ENCODE data around the gene LFNG. TPM values are rescaled to one million over a fixed set of nuclear protein-coding genes. Genes with fewer than 3 reads are reported as not detected.
A peak's percentile ranks its signal among the peaks of the same experiment; 100 is the strongest.

Gene LFNG
- total RNA-seq, 1 donor from 2014 or later, result 75.5 TPM

DNA sequence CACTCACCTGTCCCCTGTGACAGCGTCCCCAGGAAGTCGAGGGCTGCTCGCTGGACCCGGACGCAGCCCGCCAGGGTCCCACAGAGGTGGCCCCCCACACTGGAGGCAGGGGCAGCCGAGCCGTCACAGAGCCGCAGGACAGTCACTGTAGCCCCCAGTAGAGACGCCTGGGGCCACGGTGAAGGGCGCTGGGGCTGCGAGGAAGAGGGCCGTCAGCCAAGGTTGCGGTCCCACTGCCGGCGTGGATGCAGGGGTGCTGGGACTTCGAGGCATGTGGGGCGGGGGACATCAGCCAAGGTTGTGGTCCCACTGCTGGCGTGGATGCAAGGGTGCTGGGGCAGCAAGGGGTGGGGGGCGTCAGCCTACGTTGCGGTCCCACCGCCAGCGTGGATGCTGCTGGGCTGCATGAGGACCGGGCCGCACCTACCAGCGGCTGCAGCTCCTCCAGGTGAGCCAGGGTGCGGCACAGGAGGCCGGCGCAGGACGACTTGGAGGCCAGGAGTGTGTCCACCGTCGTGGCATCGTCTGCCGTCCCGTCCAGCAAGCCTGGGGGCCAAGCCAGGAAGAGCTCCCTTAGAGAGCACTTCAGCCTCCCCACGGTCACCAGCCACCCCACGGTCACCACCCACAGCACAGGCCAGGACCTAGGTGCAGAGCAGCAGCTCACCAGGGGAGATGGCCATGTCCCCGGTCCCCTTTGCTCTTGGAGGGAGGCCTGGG is 21.9 kb downstream of the LFNG start:
- H3K27me3 Mint-ChIP-seq (ENCODE audit: unreplicated experiment), result peaks cover 5% of the 10 kb centered on the region
- no peaks in the 10 kb centered on the region for H3K36me3 Mint-ChIP-seq (ENCODE audit: unreplicated experiment)
- no peak overlapping the region for H3K4me3 Mint-ChIP-seq (ENCODE audit: unreplicated experiment)
- H3K9me3 Mint-ChIP-seq (ENCODE audit: unreplicated experiment), result peaks cover 4% of the 10 kb centered on the region
- no peak overlapping the region for H3K27ac Mint-ChIP-seq (ENCODE audit: unreplicated experiment)
- H3K4me1 Mint-ChIP-seq (ENCODE audit: low read depth, unreplicated experiment), result no peaks in the 10 kb centered on the region
- TF ChIP-seq, protein P1, sequence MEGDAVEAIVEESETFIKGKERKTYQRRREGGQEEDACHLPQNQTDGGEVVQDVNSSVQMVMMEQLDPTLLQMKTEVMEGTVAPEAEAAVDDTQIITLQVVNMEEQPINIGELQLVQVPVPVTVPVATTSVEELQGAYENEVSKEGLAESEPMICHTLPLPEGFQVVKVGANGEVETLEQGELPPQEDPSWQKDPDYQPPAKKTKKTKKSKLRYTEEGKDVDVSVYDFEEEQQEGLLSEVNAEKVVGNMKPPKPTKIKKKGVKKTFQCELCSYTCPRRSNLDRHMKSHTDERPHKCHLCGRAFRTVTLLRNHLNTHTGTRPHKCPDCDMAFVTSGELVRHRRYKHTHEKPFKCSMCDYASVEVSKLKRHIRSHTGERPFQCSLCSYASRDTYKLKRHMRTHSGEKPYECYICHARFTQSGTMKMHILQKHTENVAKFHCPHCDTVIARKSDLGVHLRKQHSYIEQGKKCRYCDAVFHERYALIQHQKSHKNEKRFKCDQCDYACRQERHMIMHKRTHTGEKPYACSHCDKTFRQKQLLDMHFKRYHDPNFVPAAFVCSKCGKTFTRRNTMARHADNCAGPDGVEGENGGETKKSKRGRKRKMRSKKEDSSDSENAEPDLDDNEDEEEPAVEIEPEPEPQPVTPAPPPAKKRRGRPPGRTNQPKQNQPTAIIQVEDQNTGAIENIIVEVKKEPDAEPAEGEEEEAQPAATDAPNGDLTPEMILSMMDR (IDR thresholded peaks at IDR 0.05; ENCODE audit: partially characterized antibody, unreplicated experiment), result no peak
- DNase-seq, result peak; percentile 32

DNA sequence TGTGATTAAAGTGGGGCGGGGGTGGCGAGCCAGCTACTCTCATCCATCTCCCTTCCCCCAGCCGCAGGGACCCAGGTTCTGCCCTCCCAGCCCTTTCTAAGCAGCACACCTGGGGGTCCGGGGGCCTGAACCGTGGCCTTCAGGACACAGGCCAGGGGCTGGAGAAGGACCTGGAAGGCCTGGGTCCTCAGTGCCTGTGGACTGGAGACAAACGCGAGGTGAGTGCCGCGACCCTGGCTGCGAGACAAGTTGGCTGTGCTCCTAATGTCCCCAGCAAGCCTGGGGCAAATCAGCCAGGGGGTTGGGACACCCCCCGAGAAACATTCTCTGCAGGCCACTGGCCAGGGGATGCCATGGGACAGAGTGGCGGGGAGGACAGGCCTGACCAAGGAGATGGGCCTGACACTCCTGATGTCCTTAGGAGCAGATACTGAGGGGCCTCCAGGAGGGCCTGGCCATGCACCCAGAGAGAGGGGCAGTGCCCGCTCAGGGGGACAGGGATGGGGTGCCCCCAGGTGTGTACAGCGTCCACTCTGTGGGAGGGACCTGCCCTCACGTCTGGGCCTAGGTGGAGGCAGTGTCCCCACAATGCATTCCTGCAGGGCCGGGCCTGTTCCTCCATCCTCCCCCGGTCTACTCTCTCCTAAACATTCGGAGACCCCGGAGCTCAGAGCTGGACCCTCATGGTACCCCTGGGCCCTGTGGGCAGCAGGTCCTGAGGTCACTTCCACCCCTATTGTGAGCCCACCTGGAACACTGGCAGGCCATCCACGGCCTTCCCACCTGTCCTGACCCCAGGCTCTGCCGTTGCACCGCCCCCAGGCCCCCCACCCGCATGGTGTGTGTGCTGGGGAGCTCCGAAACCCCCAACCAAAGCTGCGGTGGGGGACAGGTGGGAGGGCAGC is 22.7 kb downstream of the LFNG start:
- Mint-ChIP-seq H3K27ac (ENCODE audit: unreplicated experiment) (no peak overlapping the region), H3K4me1 (ENCODE audit: low read depth, unreplicated experiment) (no peaks in the 10 kb centered on the region), H3K36me3 (ENCODE audit: unreplicated experiment) (no peaks in the 10 kb centered on the region), H3K4me3 (ENCODE audit: unreplicated experiment) (no peak overlapping the region), H3K9me3 (ENCODE audit: unreplicated experiment) (peaks cover 4% of the 10 kb centered on the region), H3K27me3 (ENCODE audit: unreplicated experiment) (peaks cover 5% of the 10 kb centered on the region)
- peak; percentile 28 for DNase-seq
- TF ChIP-seq, protein P1 (IDR thresholded peaks at IDR 0.05; ENCODE audit: partially characterized antibody, unreplicated experiment), result no peak

DNA sequence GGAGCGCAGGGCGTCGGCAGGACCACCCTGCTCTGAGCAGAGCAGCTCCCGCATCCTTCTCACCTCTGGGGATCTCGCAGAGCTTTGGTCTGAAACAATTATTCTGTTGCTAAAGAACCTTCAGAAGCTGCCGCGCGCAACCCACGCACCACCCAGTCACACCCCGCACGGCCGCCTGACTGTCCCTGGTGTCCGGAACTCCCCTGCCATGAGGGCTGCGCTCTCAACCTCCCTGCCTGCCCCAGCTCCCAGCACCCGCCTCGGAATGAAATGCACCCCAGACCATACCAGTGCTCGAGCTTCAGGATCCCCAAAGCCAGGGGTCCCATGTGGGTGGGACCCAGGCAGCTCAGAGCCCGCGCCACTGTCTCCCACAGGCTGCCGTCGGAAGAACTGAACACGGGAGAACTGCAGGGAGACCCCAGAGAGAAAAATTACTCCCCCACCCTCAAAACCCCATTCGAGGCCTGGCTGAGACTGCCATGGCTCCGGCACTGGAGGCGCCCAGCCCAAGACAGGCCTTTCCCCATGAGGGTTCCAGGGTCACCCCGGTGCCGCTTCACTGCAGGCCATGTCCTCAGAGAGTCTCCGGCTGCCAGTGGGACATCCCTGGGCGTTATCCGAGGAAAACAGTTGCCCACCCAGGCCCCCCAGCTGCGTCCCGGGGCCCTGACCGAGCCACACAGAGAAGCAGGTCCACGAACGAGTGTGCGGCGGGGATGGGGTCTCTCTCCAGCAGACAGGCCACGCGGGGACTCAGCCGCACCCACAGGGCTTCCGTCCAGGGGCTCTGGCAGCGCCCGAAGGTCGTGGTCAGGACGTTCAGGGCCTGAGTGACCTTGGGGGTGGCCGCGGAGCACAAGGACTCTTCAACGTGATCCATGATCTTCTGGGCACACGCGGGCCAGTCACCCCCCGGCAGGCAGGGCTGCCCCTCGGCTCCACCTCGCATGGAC is 23.6 kb downstream of the LFNG start:
- DNase-seq, result peak; percentile 17
- no peak overlapping the region for H3K4me3 Mint-ChIP-seq (ENCODE audit: unreplicated experiment)
- peaks cover 2% of the 10 kb centered on the region for H3K27me3 Mint-ChIP-seq (ENCODE audit: unreplicated experiment)
- no peaks in the 10 kb centered on the region for H3K4me1 Mint-ChIP-seq (ENCODE audit: low read depth, unreplicated experiment)
- H3K9me3 Mint-ChIP-seq (ENCODE audit: unreplicated experiment), result peaks cover 4% of the 10 kb centered on the region
- H3K27ac Mint-ChIP-seq (ENCODE audit: unreplicated experiment), result no peak overlapping the region
- no peaks in the 10 kb centered on the region for H3K36me3 Mint-ChIP-seq (ENCODE audit: unreplicated experiment)
- TF ChIP-seq, protein P1 (IDR thresholded peaks at IDR 0.05; ENCODE audit: partially characterized antibody, unreplicated experiment), result no peak

DNA sequence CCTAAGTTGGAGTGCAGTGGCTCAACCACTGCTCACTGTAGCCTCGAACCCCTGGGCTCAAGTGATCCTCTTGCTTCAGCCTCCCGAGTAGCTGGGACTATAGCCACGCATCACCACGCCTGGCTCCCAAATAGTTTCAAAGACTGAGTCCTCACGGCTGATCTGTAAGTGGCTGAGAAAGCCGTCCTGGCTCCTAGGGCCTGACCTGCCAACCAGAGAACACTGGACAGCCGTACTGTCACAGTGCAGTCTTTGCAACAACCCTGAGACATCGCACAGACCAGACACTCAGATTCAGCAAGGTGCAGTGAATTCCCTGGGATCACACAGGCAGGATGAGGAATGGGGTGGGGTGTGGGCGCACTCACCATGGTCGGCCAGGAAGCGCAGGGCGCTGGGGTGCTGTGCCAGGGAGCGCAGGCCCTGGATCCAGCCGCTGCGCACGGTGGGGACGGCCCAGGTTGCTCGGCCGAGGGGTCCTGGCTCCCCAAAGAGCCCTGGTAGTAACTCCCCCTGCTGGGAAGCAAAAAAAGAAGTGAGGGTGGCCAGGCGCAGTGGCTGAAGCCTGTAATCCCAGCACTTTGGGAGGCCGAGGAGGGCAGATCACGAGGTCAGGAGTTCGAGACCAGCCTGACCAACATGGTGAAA is 25.1 kb downstream of the LFNG start:
- peak; percentile 8 for DNase-seq
- H3K4me3 Mint-ChIP-seq (ENCODE audit: unreplicated experiment), result no peak overlapping the region
- no peak overlapping the region for H3K27ac Mint-ChIP-seq (ENCODE audit: unreplicated experiment)
- H3K4me1 Mint-ChIP-seq (ENCODE audit: low read depth, unreplicated experiment), result no peaks in the 10 kb centered on the region
- TF ChIP-seq, protein P1 (IDR thresholded peaks at IDR 0.05; ENCODE audit: partially characterized antibody, unreplicated experiment), result no peak
- peaks cover 2% of the 10 kb centered on the region for H3K27me3 Mint-ChIP-seq (ENCODE audit: unreplicated experiment)
- peaks cover 1% of the 10 kb centered on the region for H3K9me3 Mint-ChIP-seq (ENCODE audit: unreplicated experiment)
- H3K36me3 Mint-ChIP-seq (ENCODE audit: unreplicated experiment), result no peaks in the 10 kb centered on the region

All from glutamatergic neuron (in vitro differentiated cells).